ENCODE measurements around the gene P4HTM.

DNA sequence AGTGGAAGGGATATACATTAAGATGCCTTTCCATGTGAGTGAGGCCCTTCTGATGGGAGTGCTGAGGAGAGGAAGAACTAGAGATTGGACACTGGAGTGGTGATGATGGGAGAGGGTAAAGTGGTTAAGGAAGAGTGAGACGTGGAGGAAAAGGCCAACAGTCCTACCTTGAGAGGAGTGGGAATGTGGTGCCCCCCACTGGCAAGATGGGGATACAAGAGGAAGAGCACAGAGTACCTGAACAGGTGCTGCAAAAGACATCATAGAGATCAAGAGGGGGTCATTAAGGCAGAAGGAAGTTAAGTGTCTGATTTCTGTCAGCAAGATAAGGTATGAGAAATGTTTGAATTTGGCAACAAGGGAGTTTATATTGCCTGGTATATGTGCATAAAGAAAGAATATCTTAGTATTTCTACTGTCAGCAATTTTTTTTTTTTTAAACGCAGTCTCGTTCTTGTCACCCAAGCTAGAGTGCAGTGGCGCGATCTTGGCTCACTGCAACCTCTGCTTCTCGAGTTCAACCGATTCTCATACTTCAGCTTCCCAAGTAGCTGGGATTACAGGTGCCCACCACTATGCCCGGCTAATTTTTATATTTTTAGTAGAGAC, 37.4 kb upstream of the P4HTM start:
- TF ChIP-seq, protein P1, sequence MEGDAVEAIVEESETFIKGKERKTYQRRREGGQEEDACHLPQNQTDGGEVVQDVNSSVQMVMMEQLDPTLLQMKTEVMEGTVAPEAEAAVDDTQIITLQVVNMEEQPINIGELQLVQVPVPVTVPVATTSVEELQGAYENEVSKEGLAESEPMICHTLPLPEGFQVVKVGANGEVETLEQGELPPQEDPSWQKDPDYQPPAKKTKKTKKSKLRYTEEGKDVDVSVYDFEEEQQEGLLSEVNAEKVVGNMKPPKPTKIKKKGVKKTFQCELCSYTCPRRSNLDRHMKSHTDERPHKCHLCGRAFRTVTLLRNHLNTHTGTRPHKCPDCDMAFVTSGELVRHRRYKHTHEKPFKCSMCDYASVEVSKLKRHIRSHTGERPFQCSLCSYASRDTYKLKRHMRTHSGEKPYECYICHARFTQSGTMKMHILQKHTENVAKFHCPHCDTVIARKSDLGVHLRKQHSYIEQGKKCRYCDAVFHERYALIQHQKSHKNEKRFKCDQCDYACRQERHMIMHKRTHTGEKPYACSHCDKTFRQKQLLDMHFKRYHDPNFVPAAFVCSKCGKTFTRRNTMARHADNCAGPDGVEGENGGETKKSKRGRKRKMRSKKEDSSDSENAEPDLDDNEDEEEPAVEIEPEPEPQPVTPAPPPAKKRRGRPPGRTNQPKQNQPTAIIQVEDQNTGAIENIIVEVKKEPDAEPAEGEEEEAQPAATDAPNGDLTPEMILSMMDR (IDR thresholded peaks at IDR 0.05; ENCODE audit: extremely low read depth in 1 of 2, insufficient read depth in 1 of 2, low read depth in 1 of 2, low read length in 2 of 2): peak; percentile 42 to 44
- no peak for TF ChIP-seq POLR2AphosphoS5 (IDR thresholded peaks at IDR 0.05; ENCODE audit: insufficient read depth, low read depth, low read length)
- TF ChIP-seq MYC (IDR thresholded peaks at IDR 0.05; ENCODE audit: low read depth, low read length): no peak
- no peak for TF ChIP-seq POLR2A (IDR thresholded peaks at IDR 0.05; ENCODE audit: low read depth, low read length)
- no peak for TF ChIP-seq EZH2 (IDR thresholded peaks at IDR 0.05; ENCODE audit: borderline replicate concordance, low read depth, low read length, severe bottlenecking)

Data from endothelial cell of umbilical vein (primary cell).